Activated CD4-positive, alpha-beta memory T cell treated with anti-CD3 and anti-CD28 coated beads, Interleukin-2, amount 10 ng/mL, durations not matched to agents 7 days and 5 days (primary cell): ENCODE measurements around the gene KCNK7. TPM values are rescaled to one million over a fixed set of nuclear protein-coding genes. Genes with fewer than 3 reads are reported as not detected.

ENCODE experiments used
- CTCF ChIA-PET: fragments of 350-600 bp; sonication (Branson Sonifier 250); formaldehyde crosslinking; loops from one replicate; lab custom pipeline; 2021; ENCODE audit warnings: antibody characterized with exemption, inconsistent platforms; lab: Charles Lee
- POLR2A ChIA-PET: fragments of 350-600 bp; sonication (Branson Sonifier 250); formaldehyde crosslinking; loops from one replicate; lab custom pipeline; 2021; ENCODE audit warnings: antibody characterized with exemption; lab: Charles Lee
- DNase-seq: peaks from one replicate; pipeline ENCODE4 v3.0.0-alpha.2; 2020
- H3K27ac Mint-ChIP-seq: one replicate; pipeline ENCODE4 v1.8.0; 2021; ENCODE audit warnings: mild to moderate bottlenecking, mixed read lengths
- H3K27me3 Mint-ChIP-seq: one replicate; pipeline ENCODE4 v1.8.0; 2021; ENCODE audit warnings: mixed read lengths
- H3K36me3 Mint-ChIP-seq: one replicate; pipeline ENCODE4 v1.8.0; 2021; ENCODE audit warnings: low read depth, mixed read lengths
- H3K4me1 Mint-ChIP-seq: one replicate; pipeline ENCODE4 v1.8.0; 2021; ENCODE audit warnings: mixed read lengths
- H3K4me3 Mint-ChIP-seq: one replicate; pipeline ENCODE4 v1.8.0; 2021; ENCODE audit warnings: mild to moderate bottlenecking, mixed read lengths
- H3K9me3 Mint-ChIP-seq: one replicate; pipeline ENCODE4 v1.8.0; 2021; ENCODE audit warnings: mixed read lengths
- total RNA-seq, 2 experiments: library from RNA; stranded (reverse); gene quantifications; one replicate each; pipeline ENCODE4 v1.2.3, GENCODE V29; 2021

KCNK7 gene
- total RNA-seq, 2 experiments from 2014 or later: 0.80 to 1.0 TPM

DNA sequence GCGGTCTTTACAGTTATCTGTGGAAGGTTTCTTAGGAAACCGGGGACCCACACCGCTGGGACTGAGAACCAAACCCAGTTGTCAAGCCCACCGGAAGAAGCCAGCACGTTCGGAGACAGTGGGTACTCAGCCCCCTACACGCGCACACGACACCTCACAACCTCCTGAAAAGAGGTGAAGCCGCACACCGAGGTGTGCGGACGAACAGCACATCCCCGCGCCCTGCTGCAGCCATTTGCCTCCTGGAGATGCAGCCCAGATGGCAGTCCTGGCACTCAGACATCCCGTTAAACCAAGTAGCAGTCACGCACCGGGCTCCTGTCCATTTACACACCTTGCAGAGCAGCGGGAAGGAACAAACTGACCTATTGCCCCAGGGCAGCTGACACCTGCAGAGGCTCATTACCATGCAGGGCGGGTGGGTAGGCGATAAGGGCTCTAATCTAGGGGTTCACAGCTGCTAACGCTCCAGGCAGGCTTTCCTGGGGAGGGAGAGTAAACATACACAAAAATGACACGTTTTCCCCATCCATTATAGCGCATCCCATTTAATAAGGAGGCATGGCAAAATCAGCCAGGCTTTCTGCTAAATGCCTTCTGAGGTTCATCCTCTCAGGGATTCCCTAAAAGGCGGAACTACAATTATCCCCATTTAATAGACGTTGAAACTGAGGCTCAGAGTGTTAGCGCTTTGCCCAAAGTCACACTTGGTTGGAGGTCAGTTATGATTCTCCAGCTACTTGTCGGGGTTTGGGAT, 20.6 kb downstream of the KCNK7 start:
- ChIA-PET CTCF (interaction anchor here (1.0 to 5.3 kb wide), 6 partner anchors 10 to 63 kb away, joined by 3 to 60 read pairs (median 10); partner anchors contain the start of genes KCNK7 and SIPA1), POLR2A (interaction anchor here (0.7 to 5.2 kb wide), 26 partner anchors 9 to 1665 kb away, joined by 3 to 96 read pairs (median 7); partner anchors contain the start of genes KCNK7, LTBP3, MALAT1 and MAP3K11)
- Mint-ChIP-seq H3K36me3 (peaks cover 36% of the 10 kb centered on the region), H3K4me1 (peaks cover 58% of the 10 kb centered on the region), H3K27me3 (no peaks in the 10 kb centered on the region), H3K27ac (peak overlapping the region; percentile 97), H3K9me3 (no peaks in the 10 kb centered on the region), H3K4me3 (peak overlapping the region; percentile 82)
- DNase-seq: no peak

DNA sequence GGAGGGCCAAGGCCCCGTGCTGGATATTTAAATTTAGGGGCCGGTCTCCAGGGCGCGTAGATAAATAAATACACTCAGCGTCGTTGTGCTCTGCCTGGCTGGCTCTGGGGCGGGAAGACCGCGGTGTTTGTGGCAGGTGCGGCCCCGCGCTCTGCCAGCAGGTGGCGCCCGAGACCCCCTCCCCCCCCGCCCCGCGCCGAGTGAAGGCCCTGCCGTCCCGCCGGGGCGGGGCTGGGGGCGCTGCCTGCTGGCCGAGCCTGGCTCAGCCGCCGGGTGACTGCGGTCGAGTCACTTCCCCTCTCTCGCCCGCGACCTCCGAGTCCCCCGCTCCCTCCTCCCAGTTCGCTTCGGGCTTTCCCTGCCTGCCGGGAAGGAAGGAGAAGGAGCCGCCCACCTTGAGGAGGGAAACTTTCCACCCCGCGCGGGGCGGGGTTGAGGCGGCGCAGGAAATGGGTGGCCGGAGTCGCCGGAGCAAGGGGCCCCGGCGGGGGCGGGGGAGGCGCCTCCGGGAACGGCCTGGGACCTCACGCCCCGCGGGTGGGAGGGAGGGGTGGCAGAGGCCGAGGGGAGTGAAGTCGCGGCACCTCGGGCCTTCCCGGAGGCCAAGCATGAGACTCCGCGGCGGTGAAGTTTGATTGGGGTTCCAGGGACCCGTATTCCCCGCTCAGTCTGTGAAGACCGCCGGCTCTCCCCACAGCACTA, 21.3 kb downstream of the KCNK7 start:
- peaks cover 58% of the 10 kb centered on the region for H3K4me1 Mint-ChIP-seq
- H3K4me3 Mint-ChIP-seq: peak overlapping the region; percentile 86
- DNase-seq: peak; percentile 91
- peaks cover 30% of the 10 kb centered on the region for H3K36me3 Mint-ChIP-seq
- no peaks in the 10 kb centered on the region for H3K27me3 Mint-ChIP-seq
- CTCF ChIA-PET: interaction anchor here (0.7 to 5.7 kb wide), 9 partner anchors 9 to 79 kb away, joined by 3 to 88 read pairs (median 4); no protein-coding TSS in a partner anchor
- H3K9me3 Mint-ChIP-seq: no peaks in the 10 kb centered on the region
- POLR2A ChIA-PET: interaction anchor here (0.9 to 5.5 kb wide), 18 partner anchors 9 to 1665 kb away, joined by 3 to 96 read pairs (median 14); partner anchors contain the start of genes KCNK7, MALAT1, MAP3K11 and NEAT1
- H3K27ac Mint-ChIP-seq: peak overlapping the region; percentile 97

DNA sequence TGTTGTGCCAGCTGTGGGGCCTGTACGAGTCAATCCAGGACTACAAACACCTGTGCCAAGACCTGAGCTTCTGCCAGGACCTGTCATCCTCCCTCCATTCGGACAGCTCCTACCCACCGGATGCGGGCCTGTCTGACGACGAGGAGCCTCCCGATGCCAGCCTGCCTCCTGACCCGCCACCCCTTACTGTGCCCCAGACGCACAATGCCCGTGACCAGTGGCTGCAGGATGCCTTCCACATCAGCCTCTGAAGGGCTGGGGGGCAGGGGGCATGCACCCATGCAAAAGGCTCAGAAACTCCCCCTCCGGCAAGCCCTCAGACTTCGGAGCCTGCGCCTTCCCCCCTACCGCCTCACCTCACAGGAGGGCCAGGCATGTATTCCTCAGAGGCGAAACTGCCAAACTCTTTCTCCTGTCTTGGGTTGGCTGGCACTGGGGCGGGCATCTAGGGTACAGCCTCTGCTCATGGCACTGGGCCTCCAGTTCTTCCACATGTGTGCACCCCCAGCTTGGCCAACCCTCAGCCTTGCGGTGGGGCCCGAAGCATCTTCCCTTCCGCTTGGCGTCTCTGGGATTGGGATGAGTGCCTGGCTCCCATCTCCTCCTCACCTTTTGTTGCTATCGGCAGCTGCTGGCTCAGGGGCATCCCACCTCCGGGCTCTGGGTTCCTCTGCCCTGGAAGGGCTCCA, 22.1 kb downstream of the KCNK7 start:
- Mint-ChIP-seq H3K36me3 (peaks cover 33% of the 10 kb centered on the region), H3K27me3 (no peaks in the 10 kb centered on the region), H3K9me3 (no peaks in the 10 kb centered on the region), H3K27ac (peak overlapping the region; percentile 88), H3K4me3 (peak overlapping the region; percentile 86), H3K4me1 (peaks cover 59% of the 10 kb centered on the region)
- DNase-seq: peak; percentile 51
- ChIA-PET POLR2A (interaction anchor here (1.0 to 5.5 kb wide), 16 partner anchors 9 to 312 kb away, joined by 3 to 65 read pairs (median 6); partner anchors contain the start of genes LTBP3, MALAT1, MAP3K11 and NEAT1), CTCF (interaction anchor here (0.7 to 5.7 kb wide), 12 partner anchors 9 to 286 kb away, joined by 3 to 88 read pairs (median 4); partner anchors contain the start of genes MAP3K11 and PCNX3)

DNA sequence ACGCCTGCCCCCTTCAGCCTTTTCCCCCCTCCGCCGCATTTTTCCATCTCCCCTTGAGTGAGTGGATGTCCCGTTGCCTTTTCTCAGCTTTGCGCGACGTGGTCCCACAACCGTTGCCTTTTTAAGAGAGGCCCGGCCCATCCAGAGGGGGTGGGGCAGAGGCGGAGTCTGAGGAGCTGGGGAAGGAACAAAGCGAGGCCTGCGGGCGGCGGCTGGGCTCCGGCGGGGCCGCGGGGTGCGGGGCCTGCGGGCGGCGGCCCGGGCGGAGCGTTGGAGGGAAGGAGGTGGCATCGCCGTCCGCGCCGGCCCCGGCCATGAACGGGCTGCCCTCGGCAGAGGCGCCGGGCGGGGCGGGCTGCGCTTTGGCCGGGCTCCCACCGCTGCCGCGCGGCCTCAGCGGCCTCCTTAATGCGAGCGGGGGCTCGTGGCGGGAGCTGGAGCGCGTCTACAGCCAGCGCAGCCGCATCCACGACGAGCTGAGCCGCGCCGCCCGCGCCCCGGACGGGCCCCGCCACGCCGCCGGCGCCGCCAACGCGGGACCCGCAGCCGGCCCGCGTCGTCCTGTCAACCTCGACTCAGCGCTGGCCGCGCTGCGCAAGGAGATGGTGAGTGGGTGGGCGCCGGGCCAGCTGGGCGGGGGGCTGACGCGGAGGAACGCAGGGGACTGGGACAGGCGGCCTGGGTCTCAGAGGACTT, 23.1 kb downstream of the KCNK7 start, which contains the start of gene FAM89B:
FAM89B (plus strand) TSS at position 183 of the 696 bp plus-strand sequence; CDS start at position 315, 132 bp downstream.
- ChIA-PET POLR2A (interaction anchor here (0.7 to 5.5 kb wide), 24 partner anchors 10 to 455 kb away, joined by 3 to 65 read pairs (median 5); partner anchors contain the start of genes KCNK7, LTBP3, MALAT1 and MAP3K11), CTCF (interaction anchor here (0.7 to 5.7 kb wide), 16 partner anchors 8 to 318 kb away, joined by 3 to 88 read pairs (median 4); partner anchors contain the start of genes CCDC85B, LTBP3, MAP3K11 and PCNX3)
- Mint-ChIP-seq H3K36me3 (peaks cover 33% of the 10 kb centered on the region), H3K4me1 (peaks cover 55% of the 10 kb centered on the region), H3K27me3 (no peaks in the 10 kb centered on the region), H3K27ac (peak within 1 kb of the TSS; percentile 88), H3K4me3 (peak within 1 kb of the TSS; percentile 100), H3K9me3 (no peaks in the 10 kb centered on the region)
- peak; percentile 93 for DNase-seq

DNA sequence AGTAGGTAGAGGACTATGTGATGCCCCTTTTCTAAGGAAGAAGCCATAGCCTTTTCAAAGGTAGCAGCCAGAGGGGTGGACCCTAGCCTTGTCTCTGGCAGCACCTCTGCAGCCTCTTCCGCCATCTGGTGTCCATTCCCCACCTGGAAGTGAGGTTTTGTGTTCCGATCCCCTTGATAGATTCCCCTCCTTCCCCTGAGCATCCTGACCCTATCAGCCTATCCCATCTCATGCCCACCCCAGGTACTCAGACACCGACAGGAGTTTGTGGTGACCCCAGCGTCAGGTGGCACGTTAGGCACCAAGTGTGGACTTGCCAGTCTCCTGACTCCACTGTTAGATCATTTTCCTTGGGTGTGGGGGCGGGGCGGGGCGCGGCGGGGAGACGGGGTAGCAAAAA, 23.7 kb downstream of the KCNK7 start:
- CTCF ChIA-PET: interaction anchor here (1.0 to 5.7 kb wide), 14 partner anchors 11 to 319 kb away, joined by 3 to 88 read pairs (median 6); partner anchors contain the start of genes CCDC85B, LTBP3, MAP3K11 and MUS81
- peaks cover 56% of the 10 kb centered on the region for H3K4me1 Mint-ChIP-seq
- no peaks in the 10 kb centered on the region for H3K27me3 Mint-ChIP-seq
- no peaks in the 10 kb centered on the region for H3K9me3 Mint-ChIP-seq
- peaks cover 33% of the 10 kb centered on the region for H3K36me3 Mint-ChIP-seq
- peak overlapping the region; percentile 100 for H3K4me3 Mint-ChIP-seq
- POLR2A ChIA-PET: interaction anchor here (0.7 to 5.5 kb wide), 21 partner anchors 12 to 454 kb away, joined by 3 to 65 read pairs (median 5); partner anchors contain the start of genes KCNK7, LTBP3, MALAT1 and MAP3K11
- DNase-seq: no peak
- peak overlapping the region; percentile 87 for H3K27ac Mint-ChIP-seq

DNA sequence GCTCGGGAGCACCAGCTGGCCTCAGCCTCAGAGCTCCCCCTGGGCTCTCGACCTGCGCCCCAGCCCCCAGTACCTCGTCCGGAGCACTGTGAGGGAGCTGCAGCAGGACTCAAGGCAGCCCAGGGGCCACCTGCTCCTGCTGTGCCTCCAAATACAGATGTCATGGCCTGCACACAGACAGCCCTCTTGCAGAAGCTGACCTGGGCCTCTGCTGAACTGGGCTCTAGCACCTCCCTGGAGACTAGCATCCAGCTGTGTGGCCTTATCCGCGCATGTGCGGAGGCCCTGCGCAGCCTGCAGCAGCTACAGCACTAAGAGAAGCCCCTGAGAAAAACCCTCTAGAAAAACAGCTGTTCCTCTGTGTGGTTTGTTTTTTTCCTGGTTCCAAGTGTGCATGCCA, 24.2 kb downstream of the KCNK7 start:
- H3K4me1 Mint-ChIP-seq: peaks cover 62% of the 10 kb centered on the region
- H3K36me3 Mint-ChIP-seq: peaks cover 33% of the 10 kb centered on the region
- no peak for DNase-seq
- peak overlapping the region; percentile 87 for H3K27ac Mint-ChIP-seq
- ChIA-PET CTCF (interaction anchor here (0.7 to 5.7 kb wide), 13 partner anchors 10 to 288 kb away, joined by 3 to 88 read pairs (median 7); partner anchors contain the start of genes DPF2, MAP3K11, MUS81 and PCNX3), POLR2A (interaction anchor here (0.7 to 5.5 kb wide), 18 partner anchors 11 to 454 kb away, joined by 3 to 65 read pairs (median 6); partner anchors contain the start of genes KCNK7, LTBP3, MALAT1 and MAP3K11)
- H3K27me3 Mint-ChIP-seq: no peaks in the 10 kb centered on the region
- no peaks in the 10 kb centered on the region for H3K9me3 Mint-ChIP-seq
- peak overlapping the region; percentile 100 for H3K4me3 Mint-ChIP-seq

DNA sequence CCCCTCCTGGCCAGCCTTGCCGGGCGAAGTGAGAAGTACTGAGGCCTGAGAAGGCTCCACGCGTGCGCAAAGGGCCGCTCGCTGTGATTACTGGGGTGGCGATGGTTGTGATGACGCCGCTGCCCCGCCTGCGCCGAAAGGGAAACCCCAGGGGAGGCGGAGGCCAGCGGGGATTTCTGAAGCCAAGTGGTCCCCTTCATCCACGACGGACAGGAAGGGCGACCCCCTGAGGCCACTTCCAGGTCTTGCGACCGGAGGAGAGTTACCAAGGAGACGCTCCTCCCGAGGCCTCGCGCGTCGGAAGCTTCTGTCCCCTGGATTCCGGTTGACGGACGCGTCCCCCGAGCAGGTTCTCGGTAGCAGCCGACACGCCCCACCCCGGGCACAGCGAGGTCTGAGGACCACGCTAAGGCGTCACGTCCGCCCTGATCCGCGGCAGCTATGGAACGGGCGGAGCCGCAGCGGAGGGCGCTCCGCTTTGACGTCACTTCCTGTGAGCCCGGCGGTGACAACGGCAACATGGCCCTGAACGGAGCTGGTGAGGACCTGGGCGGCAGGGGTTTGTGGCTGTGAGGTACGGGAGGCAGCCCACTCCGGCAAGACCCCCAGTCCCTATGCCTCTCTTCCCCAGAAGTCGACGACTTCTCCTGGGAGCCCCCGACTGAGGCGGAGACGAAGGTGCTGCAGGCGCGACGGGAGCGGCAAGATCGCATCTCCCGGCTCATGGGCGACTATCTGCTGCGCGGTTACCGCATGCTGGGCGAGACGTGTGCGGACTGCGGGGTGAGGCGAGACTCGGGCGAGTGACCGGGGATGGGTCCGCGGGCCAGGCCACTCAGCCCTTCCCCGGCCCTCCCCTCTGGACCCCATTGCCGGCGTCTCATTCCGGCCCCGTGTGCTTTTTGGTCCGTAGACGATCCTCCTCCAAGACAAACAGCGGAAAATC, 25.4 kb downstream of the KCNK7 start, which contains the start of gene ZNRD2:
ZNRD2 (plus strand) TSS at position 505 of the 946 bp plus-strand sequence; CDS start at position 520, 15 bp downstream.
- peak within 1 kb of the TSS; percentile 100 for H3K4me3 Mint-ChIP-seq
- H3K9me3 Mint-ChIP-seq: no peaks in the 10 kb centered on the region
- POLR2A ChIA-PET: interaction anchor here (0.6 to 5.5 kb wide), 25 partner anchors 10 to 319 kb away, joined by 3 to 65 read pairs (median 3); partner anchors contain the start of genes KCNK7, LTBP3, MALAT1 and MAP3K11
- H3K36me3 Mint-ChIP-seq: peaks cover 33% of the 10 kb centered on the region
- H3K27ac Mint-ChIP-seq: peak within 1 kb of the TSS; percentile 99
- peaks cover 71% of the 10 kb centered on the region for H3K4me1 Mint-ChIP-seq
- no peaks in the 10 kb centered on the region for H3K27me3 Mint-ChIP-seq
- CTCF ChIA-PET: interaction anchor here (0.9 to 5.7 kb wide), 9 partner anchors 10 to 290 kb away, joined by 3 to 88 read pairs (median 14); partner anchors contain the start of genes DPF2, MAP3K11, MUS81 and PCNX3
- peak; percentile 99 for DNase-seq

DNA sequence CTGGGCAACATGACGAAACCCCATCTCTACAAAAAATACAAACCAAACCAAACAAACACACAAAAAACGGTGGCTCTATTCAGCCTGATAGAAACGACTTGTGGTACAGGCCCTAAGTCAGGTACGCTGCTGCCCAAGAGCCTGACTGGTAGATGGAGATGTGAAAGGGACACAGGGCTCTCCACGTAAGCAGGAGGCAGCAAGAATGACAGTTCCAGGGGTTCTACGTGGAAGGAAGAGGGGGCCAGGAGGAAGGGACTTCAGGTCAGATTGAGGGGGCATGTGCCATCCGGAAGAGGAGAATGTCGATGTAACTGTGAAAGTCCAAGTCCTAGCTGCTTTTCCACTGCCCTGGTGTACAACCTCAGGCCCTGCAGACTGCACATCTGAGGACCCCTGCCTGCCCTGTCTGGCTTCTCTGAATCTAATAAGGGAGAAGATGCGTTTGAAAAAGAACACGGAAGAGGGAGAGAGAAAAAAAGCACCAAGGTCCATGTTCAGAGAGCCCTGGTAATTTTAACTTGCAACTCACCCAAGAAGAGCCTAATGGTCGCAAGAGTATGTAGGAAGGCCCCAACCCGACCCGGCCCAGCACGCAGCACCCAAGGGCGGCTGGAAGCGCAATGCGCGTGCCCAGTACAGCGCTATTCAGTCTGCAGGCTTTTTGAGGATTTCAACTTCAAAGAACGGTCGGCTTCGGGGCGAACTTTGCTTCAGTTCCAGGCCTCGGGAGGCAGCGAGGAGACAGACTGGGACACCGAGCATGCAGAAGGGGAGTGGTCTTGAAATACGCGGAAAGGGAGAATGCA, 26.2 kb downstream of the KCNK7 start:
- Mint-ChIP-seq H3K4me1 (peaks cover 73% of the 10 kb centered on the region), H3K36me3 (peaks cover 29% of the 10 kb centered on the region), H3K9me3 (no peaks in the 10 kb centered on the region), H3K4me3 (peak overlapping the region; percentile 100), H3K27me3 (no peaks in the 10 kb centered on the region), H3K27ac (peak overlapping the region; percentile 99)
- ChIA-PET POLR2A (interaction anchor here (0.9 to 5.5 kb wide), 17 partner anchors 9 to 290 kb away, joined by 3 to 65 read pairs (median 9); partner anchors contain the start of genes LTBP3, MALAT1, MAP3K11 and PCNX3), CTCF (interaction anchor here (0.9 to 5.7 kb wide), 6 partner anchors 9 to 45 kb away, joined by 3 to 88 read pairs (median 26); partner anchors contain the start of genes MAP3K11 and PCNX3)
- no peak for DNase-seq
